PFSK-1 (cell line): ENCODE data around the gene TAF7L.

Source experiments
- FOXP2 ChIP-seq: optimal IDR thresholded peaks from 2 replicates; pipeline ENCODE3; 2011; ENCODE audit warnings: borderline replicate concordance, control low read depth, inconsistent platforms; ENCODE audit not compliant: insufficient read depth; ENCODE audit errors: extremely low read length, extremely low read depth
- POLR2AphosphoS5 ChIP-seq: IDR thresholded peaks from 2 replicates; pipeline ENCODE4 v1.6.1; 2012; ENCODE audit warnings: low read depth, mild to moderate bottlenecking, control low read depth, low read length, moderate library complexity
- SIN3A ChIP-seq: IDR thresholded peaks from 2 replicates; pipeline ENCODE4 v1.6.1; 2012; ENCODE audit warnings: mild to moderate bottlenecking, low read length, moderate library complexity, borderline replicate concordance; ENCODE audit not compliant: insufficient read depth
- TAF1 ChIP-seq: IDR thresholded peaks from 2 replicates; pipeline ENCODE4 v1.6.1; 2012; ENCODE audit warnings: low read length, control low read depth, borderline replicate concordance; ENCODE audit not compliant: insufficient read depth
- TF ChIP-seq, protein P1 (sequence below), 2 experiments: IDR thresholded peaks; 2 replicates each; pipeline versions ENCODE4 v1.6.1 to v1.8.0; 2011 to 2012; ENCODE audit warnings: low read depth in 2 of 2, low read length in 2 of 2, control low read depth in 1 of 2, inconsistent platforms in 1 of 2, mild to moderate bottlenecking in 1 of 2, moderate library complexity in 1 of 2; ENCODE audit not compliant: insufficient read depth in 1 of 2

DNA sequence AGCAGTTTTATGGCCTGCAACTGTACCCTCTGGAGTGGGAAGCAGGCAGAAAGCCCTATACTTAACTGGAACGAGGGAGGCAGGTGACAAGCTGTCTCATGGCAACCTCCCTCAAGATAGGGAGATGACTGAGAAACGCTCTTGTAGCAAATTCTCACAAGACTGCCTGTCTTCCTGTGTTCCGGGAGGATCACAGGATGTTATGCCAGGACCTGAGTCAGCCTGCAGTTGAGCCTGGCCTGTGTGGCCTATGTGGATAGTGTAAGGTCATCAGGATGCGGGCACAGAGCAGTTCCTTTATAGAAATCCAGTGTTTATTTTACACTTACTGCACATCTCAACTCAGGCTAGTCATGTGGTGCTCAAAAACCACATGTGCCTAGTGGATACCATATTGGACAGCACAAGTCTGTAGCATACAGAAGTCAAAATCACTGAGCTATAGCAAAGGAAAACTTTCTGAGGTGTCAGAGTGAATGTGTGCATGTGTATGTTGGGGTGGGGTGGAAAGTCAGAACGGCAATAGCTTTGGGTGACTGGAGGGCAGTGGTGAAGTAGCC lies 25.2 kb downstream of the TAF7L start:
- TF ChIP-seq POLR2AphosphoS5 (no peak), TAF1 (no peak), SIN3A (no peak), FOXP2 (no peak)
- TF ChIP-seq, protein P1, sequence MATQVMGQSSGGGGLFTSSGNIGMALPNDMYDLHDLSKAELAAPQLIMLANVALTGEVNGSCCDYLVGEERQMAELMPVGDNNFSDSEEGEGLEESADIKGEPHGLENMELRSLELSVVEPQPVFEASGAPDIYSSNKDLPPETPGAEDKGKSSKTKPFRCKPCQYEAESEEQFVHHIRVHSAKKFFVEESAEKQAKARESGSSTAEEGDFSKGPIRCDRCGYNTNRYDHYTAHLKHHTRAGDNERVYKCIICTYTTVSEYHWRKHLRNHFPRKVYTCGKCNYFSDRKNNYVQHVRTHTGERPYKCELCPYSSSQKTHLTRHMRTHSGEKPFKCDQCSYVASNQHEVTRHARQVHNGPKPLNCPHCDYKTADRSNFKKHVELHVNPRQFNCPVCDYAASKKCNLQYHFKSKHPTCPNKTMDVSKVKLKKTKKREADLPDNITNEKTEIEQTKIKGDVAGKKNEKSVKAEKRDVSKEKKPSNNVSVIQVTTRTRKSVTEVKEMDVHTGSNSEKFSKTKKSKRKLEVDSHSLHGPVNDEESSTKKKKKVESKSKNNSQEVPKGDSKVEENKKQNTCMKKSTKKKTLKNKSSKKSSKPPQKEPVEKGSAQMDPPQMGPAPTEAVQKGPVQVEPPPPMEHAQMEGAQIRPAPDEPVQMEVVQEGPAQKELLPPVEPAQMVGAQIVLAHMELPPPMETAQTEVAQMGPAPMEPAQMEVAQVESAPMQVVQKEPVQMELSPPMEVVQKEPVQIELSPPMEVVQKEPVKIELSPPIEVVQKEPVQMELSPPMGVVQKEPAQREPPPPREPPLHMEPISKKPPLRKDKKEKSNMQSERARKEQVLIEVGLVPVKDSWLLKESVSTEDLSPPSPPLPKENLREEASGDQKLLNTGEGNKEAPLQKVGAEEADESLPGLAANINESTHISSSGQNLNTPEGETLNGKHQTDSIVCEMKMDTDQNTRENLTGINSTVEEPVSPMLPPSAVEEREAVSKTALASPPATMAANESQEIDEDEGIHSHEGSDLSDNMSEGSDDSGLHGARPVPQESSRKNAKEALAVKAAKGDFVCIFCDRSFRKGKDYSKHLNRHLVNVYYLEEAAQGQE (IDR thresholded peaks at IDR 0.05; ENCODE audit: insufficient read depth in 1 of 2, low read depth in 2 of 2, low read length in 2 of 2) = no peak
